Activated CD8-positive, alpha-beta memory T cell treated with anti-CD3 and anti-CD28 coated beads, Interleukin-2, amount 50 U/mL, for 48 hours (primary cell): Measurements from ENCODE around the gene SERPINC1.
"Not testable (repeated sequence)": the region's sequence is repeated elsewhere in the genome, so short reads cannot be mapped to it uniquely, and the experiment has no call there.

Source experiments
- DNase-seq: peaks from one replicate; pipeline ENCODE4 v3.0.0-alpha.2; 2020

SERPINC1 gene

DNA sequence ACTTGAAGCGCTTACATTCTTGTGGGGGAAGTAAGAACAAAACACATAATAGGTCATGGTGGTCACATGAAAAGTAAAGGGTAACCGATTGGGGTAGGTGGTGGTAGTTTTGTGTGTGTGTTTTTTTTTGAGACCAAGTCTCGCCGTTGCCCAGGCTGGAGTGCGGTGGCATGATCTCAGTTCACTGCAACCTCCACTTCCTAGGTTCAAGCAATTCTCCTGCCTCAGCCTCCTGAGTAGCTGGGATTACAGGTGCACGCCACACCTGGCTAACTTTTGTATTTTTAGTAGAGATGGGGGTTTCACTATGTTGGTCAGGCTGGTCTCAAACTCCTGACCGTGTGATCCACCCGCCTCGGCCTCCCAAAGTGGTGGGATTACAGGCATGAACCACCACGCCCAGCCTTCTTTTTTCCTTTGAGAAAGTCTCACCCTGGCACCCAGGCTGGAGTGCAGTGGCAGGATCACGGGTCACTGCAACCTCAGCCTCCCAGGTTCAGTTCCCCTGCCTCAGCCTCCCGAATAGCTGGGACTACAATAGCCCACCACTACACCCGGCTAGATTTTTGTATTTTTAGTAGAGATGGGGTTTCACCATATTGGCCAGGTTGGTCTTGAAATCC, 54.9 kb downstream of the SERPINC1 start:
- peak; percentile 86 for DNase-seq

DNA sequence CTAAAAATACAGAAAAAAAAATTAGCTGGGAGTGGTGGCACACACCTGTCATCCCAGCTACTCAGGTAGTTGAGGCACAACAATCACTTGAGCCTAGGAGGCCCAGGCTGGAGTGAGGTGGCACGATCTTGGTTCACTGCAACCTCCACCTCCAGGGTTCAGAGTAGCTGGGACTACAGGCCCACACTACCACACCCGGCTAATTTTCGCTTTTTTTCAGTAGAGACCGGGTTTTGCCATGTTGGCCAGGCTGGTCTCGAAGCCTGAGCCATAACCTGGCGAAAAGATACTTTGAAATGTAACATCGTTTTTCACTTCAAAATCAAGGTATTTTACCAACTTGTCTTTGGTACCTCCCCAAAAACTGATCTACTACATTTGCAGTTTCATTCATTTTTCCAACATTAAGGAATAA, 55.4 kb downstream of the SERPINC1 start:
- DNase-seq = peak; percentile 83

DNA sequence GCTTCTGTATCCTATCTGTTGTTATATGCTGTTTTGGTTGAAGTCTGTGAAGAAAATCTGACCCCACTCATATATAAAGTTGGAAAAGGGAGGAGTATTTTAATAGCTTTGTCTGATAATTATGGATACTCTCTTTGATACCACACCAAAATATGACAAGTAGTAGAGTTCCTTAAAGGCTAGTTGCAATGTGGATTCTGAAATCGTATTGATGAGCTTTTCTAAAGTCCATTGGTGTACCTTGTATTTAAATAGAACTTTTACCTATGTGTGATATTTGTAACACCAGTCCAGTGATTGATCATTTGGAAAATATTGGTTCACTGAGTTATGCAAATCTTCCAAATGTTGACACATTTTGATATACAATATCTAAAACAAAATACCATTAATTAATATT, 57.1 kb downstream of the SERPINC1 start:
- no peak for DNase-seq

DNA sequence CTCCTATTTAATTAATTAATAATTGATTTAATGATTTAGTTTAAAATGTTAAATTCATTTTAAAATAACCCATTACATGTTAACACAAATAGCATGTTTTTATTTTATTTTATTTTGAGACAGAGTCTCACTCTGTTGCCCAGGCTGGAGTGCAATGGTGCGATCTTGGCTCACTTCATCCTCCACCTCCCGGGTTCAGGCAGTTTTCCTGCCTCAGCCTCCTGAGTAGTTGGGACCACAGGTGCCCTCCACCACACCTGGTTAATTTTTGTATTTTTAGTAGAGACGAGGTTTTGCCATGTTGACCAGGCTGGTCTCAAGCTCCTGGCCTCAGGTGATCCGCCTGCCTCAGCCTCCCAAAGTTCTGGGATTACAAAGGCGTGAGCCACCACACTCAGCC, 57.6 kb downstream of the SERPINC1 start:
- not testable (repeated sequence) for DNase-seq

DNA sequence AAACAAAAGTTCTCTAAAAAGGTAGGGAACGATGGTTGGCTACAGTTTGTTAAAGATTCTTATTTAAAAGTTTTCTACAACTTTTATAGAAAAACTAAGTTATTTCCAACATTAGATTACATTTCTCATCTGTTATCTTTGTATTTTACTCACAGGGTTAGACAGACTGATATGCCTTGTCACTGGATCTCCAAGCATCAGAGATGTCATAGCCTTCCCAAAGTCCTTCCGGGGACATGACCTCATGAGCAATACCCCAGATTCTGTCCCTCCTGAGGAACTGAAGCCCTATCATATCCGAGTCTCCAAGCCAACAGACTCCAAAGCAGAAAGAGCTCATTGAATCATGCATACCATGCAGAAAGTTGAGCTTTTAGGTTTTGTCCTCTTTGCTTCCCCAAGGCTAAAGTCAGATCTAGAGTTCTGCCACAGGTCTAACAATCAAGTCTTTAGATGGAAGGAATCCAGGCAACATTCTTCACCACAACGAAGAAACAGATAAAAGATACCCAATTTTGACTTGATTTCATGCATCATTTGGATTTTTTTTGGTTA, 59.7 kb downstream of the SERPINC1 start:
- no peak for DNase-seq

DNA sequence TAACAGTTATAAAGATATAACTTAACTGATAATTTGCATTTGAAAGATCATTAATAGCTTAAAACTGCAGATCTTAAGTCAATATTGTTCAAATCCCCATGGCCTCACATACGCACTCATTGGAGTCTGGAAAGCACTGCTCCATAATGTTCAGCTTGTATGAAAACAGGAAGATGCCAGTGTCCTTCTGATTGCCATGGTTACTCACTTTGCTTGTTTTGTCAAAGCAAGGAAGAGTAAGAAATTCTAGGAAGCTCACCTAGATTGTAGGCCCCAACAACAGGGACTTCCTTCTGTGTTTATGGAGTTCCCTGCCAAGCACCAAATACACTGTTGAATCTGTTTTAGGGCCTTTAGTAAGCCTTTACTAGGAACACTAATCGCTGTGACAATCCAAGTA, 60.2 kb downstream of the SERPINC1 start:
- no peak for DNase-seq

DNA sequence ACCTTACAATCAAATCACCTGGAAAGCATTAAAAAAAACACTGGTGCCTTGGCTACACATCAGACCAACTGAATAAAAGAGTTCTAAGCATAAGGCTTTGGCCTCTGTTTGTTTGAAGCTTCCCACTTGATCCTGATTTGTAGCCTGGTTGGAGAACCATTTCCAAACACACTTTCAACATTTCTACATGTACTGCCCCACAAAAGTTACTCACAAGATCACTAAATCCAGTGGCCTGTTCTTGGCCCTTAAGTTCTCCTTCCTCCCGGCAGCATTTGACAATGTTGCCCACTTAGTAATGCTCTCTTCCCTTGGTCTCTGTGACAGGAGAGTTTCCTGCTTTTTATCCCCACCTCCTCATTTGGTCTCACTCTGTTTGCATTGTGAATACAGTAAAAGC, 61.1 kb downstream of the SERPINC1 start:
- no peak for DNase-seq
